Right lobe of liver (tissue), 6 donors: ENCODE data around the gene SPOCK2. TPM values are rescaled to one million over a fixed set of nuclear protein-coding genes. Genes with fewer than 3 reads are reported as not detected.

ENCODE experiments used
- ATAC-seq, 4 donors: fragments of 200-7000 bp; cut with Tn5 transposase; one replicate each; pipeline ENCODE4 v1.9.1; 2020; ENCODE audit warnings: mild to moderate bottlenecking in 4 of 4, moderate library complexity in 4 of 4
- DNase-seq, 3 donors: peaks; one replicate each; pipeline ENCODE4 v3.0.0-alpha.2; 2020
- H3K27ac ChIP-seq, 3 donors: fragments of 200-600 bp; one replicate each; pipeline ENCODE4 v1.8.0; 2022
- H3K27me3 ChIP-seq, 2 donors: fragments of 200-600 bp; one replicate each; pipeline ENCODE4 v1.8.0; 2022
- H3K36me3 ChIP-seq, 4 donors: fragments of 200-600 bp; sonication (generic) in 1 of 4; one replicate each; pipeline versions ENCODE4 v1.5.1 to v1.8.0; 2017 to 2022; ENCODE audit warnings: control low read depth in 1 of 4
- H3K4me1 ChIP-seq, 4 donors: fragments of 200-600 bp; sonication (generic) in 1 of 4; one replicate each; pipeline versions ENCODE4 v1.5.1 to v1.8.0; 2017 to 2022; ENCODE audit warnings: control low read depth in 1 of 4
- H3K4me3 ChIP-seq, 3 donors: fragments of 200-600 bp; one replicate each; pipeline ENCODE4 v1.8.0; 2022
- H3K9me3 ChIP-seq, 4 donors: fragments of 200-600 bp; sonication (generic) in 1 of 4; one replicate each; pipeline versions ENCODE4 v1.5.1 to v1.8.0; 2017 to 2022; ENCODE audit warnings: control low read depth in 1 of 4
- CTCF ChIP-seq, 4 donors: fragments of 200-600 bp in 3 of 4; fragments of 450-650 bp in 1 of 4; IDR thresholded peaks; one replicate each; pipeline versions ENCODE4 v1.5.1 to v1.8.0; 2016 to 2022; ENCODE audit warnings: antibody characterized with exemption in 4 of 4, mild to moderate bottlenecking in 2 of 4
- POLR2A ChIP-seq: fragments of 450-650 bp; IDR thresholded peaks from one replicate; pipeline ENCODE4 v1.6.1; 2017; ENCODE audit warnings: antibody characterized with exemption, mild to moderate bottlenecking
- WGBS: methylation state at CpG from one replicate; pipeline ENCODE4 v1.1.6; 2018; ENCODE audit warnings: low coverage, low lambda C conversion rate; ENCODE audit not compliant: insufficient coverage; ENCODE audit errors: missing lambda C conversion rate; 5-methylcytosine and 5-hydroxymethylcytosine counted together
- intact Hi-C, 2 donors: fragments of 100-400 bp; cut with DNase I; formaldehyde crosslinking; loops; one replicate each; pipeline versions ENCODE4 v1.11.2 to v1.14.1; 2022
- total RNA-seq, 6 experiments: library from RNA; depleted of rRNA in 2 of 6; stranded (reverse); fragments of >200 nt in 2 of 6; fragmentation: NEBNext Ultra II Directional in 3 of 6; extraction: Animal tissue kit (Norgen Biotek cat#: 25700) in 3 of 6; gene quantifications; one replicate each; pipeline versions ENCODE4 v1.1.0 to v1.2.4, GENCODE V29; 2016 to 2023
- donor health status: DM: no; HTN: yes; CAD: no.
- donor health status: DM: no; HTN: no; CAD: no.
- donor health status: DM: no; HTN: no; CAD: no.
- donor health status: DM: no; HTN: yes; CAD: no.
- donor health status: DM: no; HTN: yes; CAD: no.

SPOCK2 gene
- total RNA-seq, 6 experiments from 2014 or later: 0.72 to 3.0 (median 1.2) TPM

- peaks cover 0 to 39% (median 8%) of the 10 kb centered on the region in 4 donors for H3K4me1 ChIP-seq
- intact Hi-C loops: no loop called here
- WGBS: 97% methylated on average over 2 of the region's 2 CpGs
Measured at GRCh38 chr10:72094574-72094973, 6.2 kb upstream of the SPOCK2 start.

GRCh38 chr10:72093450-72093849, 5.1 kb upstream of the SPOCK2 start:
- intact Hi-C loops: no loop called here
- Histone ChIP-seq H3K27ac (no peak overlapping the region), H3K4me3 (no peak overlapping the region), H3K36me3 (no peaks in the 10 kb centered on the region), H3K4me1 (peaks cover 0 to 33% (median 3%) of the 10 kb centered on the region in 4 donors), H3K27me3 (peaks cover 0 to 4% of the 10 kb centered on the region in 2 donors), H3K9me3 (no peaks in the 10 kb centered on the region)
- DNase-seq (no peak), ATAC-seq (no peak)
- 68% methylated on average over 4 of the region's 4 CpGs for WGBS
- no peak for TF ChIP-seq CTCF (IDR thresholded peaks at IDR 0.05)
- TF ChIP-seq POLR2A: no peak

More at GRCh38 chr10:72094574-72094973, 6.2 kb upstream of the SPOCK2 start:
- Histone ChIP-seq H3K27ac (no peak overlapping the region), H3K9me3 (no peaks in the 10 kb centered on the region), H3K4me3 (no peak overlapping the region), H3K36me3 (no peaks in the 10 kb centered on the region), H3K27me3 (no peaks in the 10 kb centered on the region)
- TF ChIP-seq POLR2A (no peak), CTCF (IDR thresholded peaks at IDR 0.05) (no peak)
- DNase-seq (no peak), ATAC-seq (no peak)

GRCh38 chr10:72092987-72093386, 4.6 kb upstream of the SPOCK2 start:
- DNase-seq (no peak), ATAC-seq (no peak)
- TF ChIP-seq POLR2A: no peak
- TF ChIP-seq CTCF (IDR thresholded peaks at IDR 0.05): no peak
- WGBS: 92% methylated on average over 1 of the region's 2 CpGs
- H3K9me3 ChIP-seq: no peaks in the 10 kb centered on the region
- H3K36me3 ChIP-seq: no peaks in the 10 kb centered on the region
- intact Hi-C loops: no loop called here
- H3K4me1 ChIP-seq: peaks cover 0 to 33% (median 2%) of the 10 kb centered on the region in 4 donors
- H3K4me3 ChIP-seq: no peak overlapping the region
- no peak overlapping the region for H3K27ac ChIP-seq
- peaks cover 0 to 7% of the 10 kb centered on the region in 2 donors for H3K27me3 ChIP-seq

GRCh38 chr10:72092171-72092924, 4.0 kb upstream of the SPOCK2 start:
- no peak for ATAC-seq
- peaks cover 0 to 13% of the 10 kb centered on the region in 2 donors for H3K27me3 ChIP-seq
- H3K4me3 ChIP-seq: no peak overlapping the region
- no peak for DNase-seq
- TF ChIP-seq POLR2A (no peak), CTCF (IDR thresholded peaks at IDR 0.05) (no peak)
- H3K27ac ChIP-seq: no peak overlapping the region
- WGBS: 92% methylated on average over 8 of the region's 8 CpGs
- H3K9me3 ChIP-seq: no peaks in the 10 kb centered on the region
- no peaks in the 10 kb centered on the region for H3K36me3 ChIP-seq
- intact Hi-C loops: no loop called here
- peaks cover 0 to 32% (median 3%) of the 10 kb centered on the region in 4 donors for H3K4me1 ChIP-seq
